Activated CD4-positive, alpha-beta T cell treated with anti-CD3 and anti-CD28 coated beads, Interleukin-2, amount 50 U/mL, for 1 hour (primary cell): ENCODE results near the gene NAA50.

Experiments
- DNase-seq: peaks from one replicate; pipeline ENCODE4 v3.0.0-alpha.2; 2020

NAA50 gene

GRCh38 chr3:113741620-113742019 is 4.4 kb downstream of the NAA50 start:
- no peak for DNase-seq

- no peak for DNase-seq
Measured at GRCh38 chr3:113741086-113741485, 5.0 kb downstream of the NAA50 start.

DNA sequence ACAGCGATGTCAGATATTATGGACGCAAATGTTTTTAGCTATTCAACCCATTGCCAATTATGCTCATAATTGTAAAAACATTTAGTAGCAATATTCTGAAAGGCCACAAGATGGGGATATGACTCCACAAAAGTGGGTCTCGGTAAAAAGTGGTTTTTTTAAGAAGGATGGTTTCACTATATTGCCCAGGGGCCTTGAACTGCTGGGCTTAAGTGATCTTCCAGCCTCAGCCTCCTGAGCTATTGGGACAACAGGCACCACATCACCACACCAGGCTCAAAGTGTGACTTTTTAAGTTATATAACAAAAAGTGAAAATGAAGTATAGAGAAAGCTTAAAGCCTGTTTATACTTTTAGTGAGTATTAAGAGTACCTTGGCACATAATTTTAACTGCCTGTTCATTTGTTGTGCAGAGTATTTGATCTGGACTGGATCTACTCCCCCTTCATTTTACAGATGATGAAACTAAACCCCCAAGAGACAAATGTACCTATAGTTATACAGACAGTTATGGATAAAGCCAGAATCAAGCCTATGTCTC is 9.4 kb downstream of the NAA50 start:
- peak; percentile 5 for DNase-seq

DNA sequence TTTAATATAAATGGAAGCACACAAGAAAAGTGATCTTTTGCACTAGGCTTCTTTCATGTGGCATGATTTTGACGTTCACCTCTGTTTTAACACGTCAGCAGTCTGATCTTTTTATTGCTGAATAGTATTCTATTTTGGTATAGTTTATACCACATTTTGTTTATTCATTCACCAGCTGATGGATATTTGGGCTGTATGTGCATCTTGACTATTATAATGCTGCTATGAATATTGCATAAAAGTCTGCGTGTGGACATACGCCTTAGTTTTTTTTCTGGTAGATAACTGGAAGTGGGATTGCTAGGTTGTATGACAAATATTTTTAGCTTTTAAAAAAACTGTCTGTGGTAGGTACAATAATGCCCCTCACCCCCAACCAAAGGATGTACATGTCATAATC is 14.4 kb downstream of the NAA50 start:
- no peak for DNase-seq

- no peak for DNase-seq
Measured at GRCh38 chr3:113730550-113730949, 15.5 kb downstream of the NAA50 start.

DNA sequence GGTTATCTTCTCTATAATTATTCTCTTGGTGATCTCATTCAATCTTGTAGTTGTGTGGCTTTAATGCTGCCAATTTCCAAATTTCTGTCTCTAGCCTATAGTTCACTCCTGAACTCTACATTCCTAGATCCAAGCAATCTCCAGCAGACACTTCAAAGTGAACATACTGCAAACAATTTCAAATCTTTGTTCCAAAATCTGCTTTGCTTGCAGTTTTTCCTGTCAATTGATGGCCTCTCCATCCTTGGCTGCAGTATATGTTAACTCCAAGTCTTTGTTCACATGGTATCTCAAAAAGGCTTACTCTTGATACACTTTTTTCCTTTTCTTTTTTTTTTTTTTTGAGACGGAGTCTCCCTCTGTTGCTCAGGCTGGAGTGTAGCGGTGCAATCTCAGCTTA is 17.4 kb downstream of the NAA50 start:
- DNase-seq = no peak

GRCh38 chr3:113721636-113722035 is 24.4 kb downstream of the NAA50 start:
- DNase-seq = no peak

- DNase-seq = no peak
Measured at GRCh38 chr3:113719758-113720157, 26.3 kb downstream of the NAA50 start.

- no peak for DNase-seq
Measured at GRCh38 chr3:113719294-113719693, 26.8 kb downstream of the NAA50 start.

DNA sequence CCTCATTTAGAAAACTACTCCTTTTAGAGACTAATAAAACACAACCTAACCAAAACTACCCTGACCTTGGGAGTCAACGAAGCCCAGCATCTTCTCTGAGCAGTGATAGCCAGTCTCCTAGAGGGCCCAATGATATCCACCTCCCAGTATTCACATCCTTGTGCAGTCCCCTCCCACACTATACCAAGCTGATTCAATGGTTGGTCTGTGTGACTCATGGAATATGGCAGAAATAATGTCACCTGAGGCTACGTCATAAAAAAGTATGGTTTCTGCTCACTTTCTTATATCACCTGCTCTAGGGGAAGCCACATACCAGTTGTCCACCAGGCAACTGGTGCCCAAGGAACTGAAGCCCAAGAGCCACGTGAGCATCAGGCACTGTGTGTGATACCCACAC is 28.2 kb downstream of the NAA50 start:
- no peak for DNase-seq

- no peak for DNase-seq
Measured at GRCh38 chr3:113717308-113717707, 28.7 kb downstream of the NAA50 start.

DNA sequence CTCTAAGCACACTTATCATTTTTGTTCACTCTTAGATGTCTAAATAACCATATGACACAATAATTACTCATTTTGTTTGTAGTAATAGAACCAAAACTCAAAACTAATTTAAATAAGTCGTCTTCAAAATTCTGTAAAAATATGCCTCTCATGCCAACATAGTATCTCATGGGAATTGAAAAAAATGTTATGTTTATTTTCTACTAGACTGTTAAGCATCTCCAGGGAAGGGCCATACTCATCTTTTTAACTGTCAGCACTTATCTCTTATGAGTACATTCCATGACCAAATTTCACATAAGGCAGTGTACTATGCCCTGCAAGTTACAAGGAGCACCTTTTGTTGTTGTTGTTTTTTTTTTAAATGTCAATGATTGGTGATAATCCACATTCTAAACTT is 31.3 kb downstream of the NAA50 start:
- no peak for DNase-seq

GRCh38 chr3:113712129-113712528 is 33.9 kb downstream of the NAA50 start:
- no peak for DNase-seq

- no peak for DNase-seq
Measured at GRCh38 chr3:113707835-113708234, 38.2 kb downstream of the NAA50 start.

DNA sequence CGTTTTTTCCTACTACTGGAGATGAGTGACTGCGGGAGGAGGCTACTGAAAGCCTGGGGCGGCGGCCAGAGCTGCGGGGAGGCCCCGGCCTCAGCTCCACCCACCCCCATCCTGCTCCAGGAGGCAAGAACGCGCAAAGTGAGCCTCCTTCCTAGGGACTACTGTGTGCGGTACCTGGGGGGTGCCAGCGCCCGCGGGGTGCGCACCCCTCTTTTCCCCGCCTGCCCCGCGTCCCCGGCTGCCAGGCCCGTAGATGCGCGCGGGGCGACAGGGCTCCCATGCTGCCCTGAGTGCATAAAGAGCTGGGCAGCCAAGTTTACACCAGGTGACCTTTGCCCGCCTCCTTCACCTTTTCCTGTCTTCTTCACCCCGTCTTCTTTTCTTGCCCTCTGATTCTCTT is 47.1 kb downstream of the NAA50 start:
- DNase-seq = no peak

DNA sequence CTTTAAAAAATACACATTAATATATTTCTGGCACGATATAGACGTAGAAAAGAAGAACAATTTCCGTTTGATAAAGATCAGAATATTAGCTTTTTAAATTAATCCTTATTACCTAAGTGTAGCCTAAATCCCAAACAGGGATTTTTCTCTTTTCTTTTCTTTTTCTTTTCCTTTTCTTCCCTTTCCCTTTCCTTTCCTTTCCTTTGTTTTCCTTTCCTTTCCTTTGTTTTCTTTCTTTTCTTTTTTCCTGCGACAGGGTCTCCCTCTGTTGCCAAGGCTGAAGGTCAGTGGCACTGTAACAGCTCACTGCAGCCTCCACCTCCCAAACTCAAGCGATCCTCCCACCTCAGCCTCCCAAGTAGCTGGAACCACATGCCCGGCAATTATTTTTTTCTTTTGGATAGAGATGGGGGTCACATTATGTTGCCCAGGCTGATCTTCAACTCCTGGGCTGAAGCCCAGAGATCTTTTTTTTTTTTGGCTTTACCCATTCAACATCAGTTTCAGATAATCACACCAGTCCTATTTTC is 47.8 kb downstream of the NAA50 start:
- no peak for DNase-seq

DNA sequence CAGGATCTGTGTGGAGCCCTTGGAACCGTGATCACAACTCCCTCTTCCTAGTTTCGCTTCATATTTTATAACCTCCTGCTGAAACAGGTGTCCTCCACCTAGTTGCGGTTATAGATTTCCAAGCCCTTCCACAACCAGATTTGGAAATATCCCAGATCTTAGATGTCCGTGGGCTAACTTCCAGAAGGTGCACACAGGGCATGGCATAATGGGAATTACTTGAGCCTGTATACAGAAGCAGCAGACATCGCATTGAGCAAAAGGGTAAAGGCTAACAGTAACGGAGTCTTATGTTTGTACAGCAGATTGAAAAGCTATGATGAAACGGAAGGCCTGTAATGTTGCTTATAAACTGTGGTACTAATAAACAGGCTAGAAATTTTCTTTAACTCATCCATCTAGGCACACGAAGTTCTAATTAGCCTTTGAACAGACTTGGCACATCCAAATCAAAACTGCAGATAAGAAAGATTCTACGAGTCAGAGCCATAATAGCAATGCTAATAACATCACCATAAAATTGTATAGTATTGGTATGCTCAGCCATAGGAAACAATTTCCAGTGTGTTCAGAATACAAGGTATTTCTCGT is 48.5 kb downstream of the NAA50 start:
- DNase-seq = no peak

DNA sequence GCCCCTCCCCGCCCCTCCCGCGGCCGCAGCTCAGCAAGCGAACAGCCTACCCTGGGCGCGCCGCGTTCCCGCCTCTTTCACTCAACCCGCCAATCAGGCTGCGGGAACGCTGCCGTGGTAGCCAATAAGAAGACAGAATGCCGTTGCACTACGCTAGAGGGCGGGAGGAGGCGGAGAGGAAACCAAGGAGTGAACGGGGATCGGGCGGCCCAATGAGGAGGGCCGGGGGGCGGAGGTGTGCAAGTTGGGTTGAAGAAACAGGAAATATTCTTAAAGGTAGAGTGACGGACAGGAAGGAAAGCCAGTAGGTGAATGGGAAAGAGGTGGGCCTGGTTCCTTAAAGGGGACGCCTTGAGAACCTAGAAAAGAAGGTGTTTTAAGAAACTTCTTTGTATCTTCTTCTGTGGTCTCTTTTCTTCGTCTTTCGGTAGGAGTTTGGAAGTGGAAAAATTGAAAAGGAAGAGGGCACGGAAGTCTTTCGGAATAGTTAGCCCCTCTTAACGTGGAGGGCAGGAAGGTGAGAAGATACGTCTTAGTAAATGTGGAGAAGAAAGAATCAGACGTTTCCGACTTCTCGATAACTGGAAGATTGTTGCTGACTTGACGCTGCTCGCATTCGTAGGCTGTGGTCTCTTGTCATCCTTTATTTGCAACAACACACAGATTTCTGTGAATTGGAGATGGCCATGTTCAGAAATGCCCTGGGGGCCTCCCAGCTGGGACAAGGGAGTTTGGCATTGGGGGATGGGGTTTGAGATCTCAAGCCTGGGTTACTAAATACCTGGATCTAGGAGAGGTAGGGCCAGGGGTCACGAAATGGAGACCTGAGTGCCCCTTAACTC is 49.2 kb downstream of the NAA50 start:
- DNase-seq = peak; percentile 98

- DNase-seq = peak; percentile 76
Measured at GRCh38 chr3:113695786-113696645, 50.0 kb downstream of the NAA50 start, which contains the start of gene USF3. TSS of gene USF3 (minus strand) at chr3:113696642. CDS start at chr3:113674878, 21,764 bp downstream.

DNA sequence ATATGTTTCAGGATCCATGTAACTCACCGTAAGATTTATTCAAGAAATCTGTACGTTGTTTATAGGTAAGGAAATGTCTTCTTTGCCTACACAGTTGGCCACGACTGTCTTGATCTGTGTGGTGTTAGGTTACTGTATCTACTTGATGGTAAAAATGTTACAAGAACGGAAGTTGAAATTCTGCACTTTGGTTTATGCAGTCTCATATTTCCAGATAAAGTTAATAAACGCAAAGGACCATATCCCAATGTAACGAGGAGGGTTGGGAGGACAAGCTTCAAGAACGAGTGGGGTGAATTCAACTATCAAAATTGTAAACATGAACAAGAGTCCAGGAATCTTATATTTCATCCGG is 50.6 kb downstream of the NAA50 start:
- DNase-seq = no peak

GRCh38 chr3:113690482-113690881 is 55.6 kb downstream of the NAA50 start:
- no peak for DNase-seq

DNA sequence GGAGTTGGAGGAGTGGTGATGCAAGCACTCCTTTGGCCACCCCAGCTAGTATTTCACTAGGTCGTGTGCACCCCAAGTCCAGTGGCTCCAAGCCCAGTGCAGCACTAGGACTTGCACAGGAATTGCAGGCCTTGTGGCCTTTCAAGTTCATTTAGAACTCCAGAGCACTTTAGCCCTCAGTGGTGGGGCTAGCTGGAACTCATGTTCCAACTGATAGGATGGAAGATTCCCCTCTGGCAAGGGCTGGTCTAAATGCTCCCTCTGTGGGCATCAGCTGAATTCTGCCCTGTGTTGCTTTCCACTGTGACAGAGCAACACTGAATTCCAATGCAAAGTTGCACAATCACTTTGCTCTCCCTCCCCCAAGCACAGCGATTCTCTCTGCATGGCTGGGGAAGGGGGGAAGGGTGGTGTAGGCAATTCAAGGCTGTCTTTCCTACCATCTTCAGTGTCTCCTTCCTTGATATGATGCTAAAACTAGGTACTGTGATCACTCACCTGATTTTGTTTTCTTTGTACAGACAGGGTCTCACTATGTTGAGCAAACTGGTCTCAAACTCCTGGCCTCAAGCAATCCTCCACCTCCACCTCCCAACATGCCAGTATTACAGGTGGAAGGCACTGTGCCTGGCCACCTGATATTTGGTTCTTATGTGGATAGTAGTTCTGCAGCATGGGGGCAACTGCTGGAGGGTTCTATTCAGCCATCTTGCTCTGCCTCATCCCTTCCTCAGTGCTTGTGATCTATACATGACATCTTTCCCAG is 59.9 kb downstream of the NAA50 start:
- no peak for DNase-seq
